Measurements from ENCODE around the gene AAK1. TPM values are rescaled to one million over a fixed set of nuclear protein-coding genes. Genes with fewer than 3 reads are reported as not detected.

The AAK1 gene
- total RNA-seq, 1 experiment from 2014 or later, result 30.6 TPM

- Histone ChIP-seq H3K4me1 (ENCODE audit: insufficient read depth, low read length) (no peaks in the 10 kb centered on the region), H2AK5ac (ENCODE audit: insufficient read length, low read length) (no peak overlapping the region), H3K56ac (ENCODE audit: insufficient read length, low read depth, low read length) (no peak overlapping the region), H2BK5ac (ENCODE audit: insufficient read length, low read length) (no peak overlapping the region), H3K23me2 (ENCODE audit: insufficient read length, low read depth, low read length, poor library complexity, severe bottlenecking) (no peaks in the 10 kb centered on the region), H3K9ac (ENCODE audit: extremely low read depth, insufficient read length, low read length) (no peak overlapping the region), H4K20me1 (ENCODE audit: control insufficient read depth, insufficient read depth, insufficient read length) (no peaks in the 10 kb centered on the region), H2BK120ac (ENCODE audit: low read depth, low read length, poor library complexity, severe bottlenecking) (no peak overlapping the region), H3T11ph (ENCODE audit: low read length) (no peak overlapping the region), H3K27me3 (ENCODE audit: insufficient read depth, low read length) (no peaks in the 10 kb centered on the region), H2BK20ac (ENCODE audit: low read depth, low read length, poor library complexity, severe bottlenecking) (no peak overlapping the region), H2BK15ac (ENCODE audit: low read depth, low read length) (no peak overlapping the region), H3K79me2 (ENCODE audit: insufficient read depth, low read length) (no peaks in the 10 kb centered on the region), H3K4ac (ENCODE audit: low read depth, low read length) (no peak overlapping the region), H4K91ac (ENCODE audit: insufficient read length, low read depth, low read length) (no peak overlapping the region), H4K5ac (ENCODE audit: insufficient read length, low read depth, low read length) (no peak overlapping the region), H4K8ac (replicated peaks; ENCODE audit: insufficient read length, low read depth, low read length) (no peak overlapping the region), H3K14ac (ENCODE audit: insufficient read depth, low read length) (no peak overlapping the region), H2AFZ (ENCODE audit: low read length) (no peak overlapping the region), H3K4me2 (ENCODE audit: insufficient read depth, insufficient read length, low read length) (no peak overlapping the region), H3K27ac (ENCODE audit: insufficient read length, low read depth, low read length) (no peak overlapping the region), H3K18ac (ENCODE audit: insufficient read length, low read depth, low read length) (no peak overlapping the region), H3K79me1 (ENCODE audit: insufficient read depth, low read depth, low read length, poor library complexity, severe bottlenecking) (no peaks in the 10 kb centered on the region), H2BK12ac (ENCODE audit: insufficient read length, low read depth, low read length) (no peak overlapping the region), H3K9me3 (ENCODE audit: control insufficient read depth, low read depth, low read length) (no peaks in the 10 kb centered on the region), H3K23ac (ENCODE audit: insufficient read length, low read depth, low read length) (no peak overlapping the region)
- DNase-seq, result no peak
- peaks cover 4 to 6% of the 10 kb centered on the region in 2 experiments; a peak in 3 of 4 replicates for H3K4me1 Mint-ChIP-seq
- H3K9me3 Mint-ChIP-seq, result no peaks in the 10 kb centered on the region
- no peak overlapping the region for H3K27ac Mint-ChIP-seq
- H3K4me3 Mint-ChIP-seq, result no peak overlapping the region
- H3K36me3 Mint-ChIP-seq (ENCODE audit: insufficient read depth in 1 of 3, low read depth in 3 of 3), result no peaks in the 10 kb centered on the region
- TF ChIP-seq CTCF (conservative IDR thresholded peaks at IDR 0.05), result no peak
- WGBS (ENCODE audit: extremely low coverage, insufficient read length, low lambda C conversion rate), result no CpG with 5 or more reads among the region's 1 CpG
- peaks cover 2% of the 10 kb centered on the region; the same call in 1 of the 2 replicates for H3K27me3 Mint-ChIP-seq (ENCODE audit: low read depth)
Observed at GRCh38 chr2:69682525-69682924, 39.0 kb upstream of the AAK1 start.
